Left renal cortex interstitium (tissue), 4 donors: ENCODE measurements around the gene NEU2. TPM values are rescaled to one million over a fixed set of nuclear protein-coding genes. Genes with fewer than 3 reads are reported as not detected.
"Not testable (repeated sequence)": the region's sequence is repeated elsewhere in the genome, so short reads cannot be mapped to it uniquely, and the experiment has no call there.

ENCODE experiments used
- DNase-seq, 4 donors: peaks; one replicate each; pipeline ENCODE4 v3.0.0-alpha.2; 2013; ENCODE audit warnings: low read depth in 4 of 4, low spot score in 2 of 4, missing footprints in 1 of 4
- polyA plus RNA-seq, 4 donors: library from polyadenylated mRNA; unstranded; fragments of 120-200 nt; gene quantifications; one replicate each; pipeline ENCODE4 v1.2.1, GENCODE V29; 2013; ENCODE audit not compliant: insufficient read length in 4 of 4

The NEU2 gene
- polyA plus RNA-seq, 4 donors = not detected

- no peak for DNase-seq
Observed at GRCh38 chr2:233053928-233054784, 21.7 kb downstream of the NEU2 start.

- no peak for DNase-seq
Observed at GRCh38 chr2:233055362-233055761, 22.9 kb downstream of the NEU2 start.

- DNase-seq = no peak
Observed at GRCh38 chr2:233056961-233057605, 24.6 kb downstream of the NEU2 start.

GRCh38 chr2:233058717-233059546, 26.5 kb downstream of the NEU2 start:
- DNase-seq = no peak

GRCh38 chr2:233059547-233059796, 27.0 kb downstream of the NEU2 start:
- no peak for DNase-seq

GRCh38 chr2:233059797-233060500, 27.5 kb downstream of the NEU2 start, which contains the start of gene INPP5D:
Gene INPP5D (plus strand): TSS chr2:233060342. CDS start chr2:233060479, 137 bp downstream.
- DNase-seq = no peak

GRCh38 chr2:233060501-233060979, 28.1 kb downstream of the NEU2 start:
- DNase-seq = no peak

GRCh38 chr2:233060980-233061590, 28.6 kb downstream of the NEU2 start:
- DNase-seq = no peak

- no peak for DNase-seq
Observed at GRCh38 chr2:233061591-233062450, 29.3 kb downstream of the NEU2 start.

GRCh38 chr2:233062451-233062850, 30.0 kb downstream of the NEU2 start:
- DNase-seq = no peak

GRCh38 chr2:233062946-233063268, 30.4 kb downstream of the NEU2 start:
- no peak for DNase-seq

GRCh38 chr2:233063269-233063975, 30.9 kb downstream of the NEU2 start:
- no peak for DNase-seq

- DNase-seq = no peak
Observed at GRCh38 chr2:233063976-233064411, 31.5 kb downstream of the NEU2 start.

GRCh38 chr2:233064530-233065199, 32.2 kb downstream of the NEU2 start:
- no peak for DNase-seq

GRCh38 chr2:233065200-233065589, 32.7 kb downstream of the NEU2 start:
- not testable (repeated sequence) for DNase-seq

GRCh38 chr2:233065954-233066470, 33.5 kb downstream of the NEU2 start:
- DNase-seq = no peak

GRCh38 chr2:233068762-233069418, 36.4 kb downstream of the NEU2 start:
- DNase-seq = no peak
